ENCODE results near the gene CFAP74.

CFAP74 gene

DNA sequence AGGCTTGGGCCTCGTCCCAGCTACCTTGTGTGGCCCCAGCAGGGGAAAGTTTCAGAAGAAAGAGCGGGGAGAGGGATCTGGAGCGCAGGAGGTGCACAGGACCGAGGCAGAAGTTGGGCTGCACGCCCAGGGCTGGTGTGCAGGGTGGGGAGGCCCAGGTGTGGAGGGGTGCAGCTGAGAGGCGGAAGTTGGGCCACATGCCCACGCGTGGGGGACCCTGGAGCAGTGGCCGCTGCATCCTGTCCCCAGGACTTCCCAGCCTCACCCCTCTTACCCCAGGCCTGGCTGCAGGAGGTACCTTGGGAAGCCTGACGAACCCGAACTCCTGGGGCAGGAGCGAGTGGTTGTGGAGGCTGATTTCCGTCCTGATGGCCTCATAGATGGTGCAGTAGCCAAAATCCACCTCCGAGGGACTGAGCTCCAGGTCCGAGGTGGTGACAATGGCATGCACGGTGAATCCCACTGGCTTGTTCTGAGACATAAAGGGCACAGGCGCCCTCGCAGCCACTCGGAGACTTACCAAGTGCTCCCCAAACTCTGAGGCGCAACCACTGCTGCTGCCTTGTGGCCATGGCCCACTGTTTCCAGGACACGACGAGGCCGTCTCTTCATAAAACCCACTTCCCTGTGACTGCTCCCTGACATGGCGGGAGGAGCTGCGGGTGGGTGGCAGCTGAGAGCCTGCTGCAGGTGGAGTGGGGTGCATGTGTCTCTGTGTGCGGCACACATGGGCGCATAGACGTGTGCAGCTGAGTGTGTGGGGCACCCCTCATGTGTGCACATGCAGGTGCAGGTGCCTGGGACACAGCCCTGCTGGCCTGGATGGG lies 64.1 kb downstream of the CFAP74 start:
- TF ChIP-seq GATA2 (IDR thresholded peaks at IDR 0.05; ENCODE audit: low read depth, low read length) = no peak
- no peak for TF ChIP-seq GATA3 (IDR thresholded peaks at IDR 0.05; ENCODE audit: low read depth, low read length)

DNA sequence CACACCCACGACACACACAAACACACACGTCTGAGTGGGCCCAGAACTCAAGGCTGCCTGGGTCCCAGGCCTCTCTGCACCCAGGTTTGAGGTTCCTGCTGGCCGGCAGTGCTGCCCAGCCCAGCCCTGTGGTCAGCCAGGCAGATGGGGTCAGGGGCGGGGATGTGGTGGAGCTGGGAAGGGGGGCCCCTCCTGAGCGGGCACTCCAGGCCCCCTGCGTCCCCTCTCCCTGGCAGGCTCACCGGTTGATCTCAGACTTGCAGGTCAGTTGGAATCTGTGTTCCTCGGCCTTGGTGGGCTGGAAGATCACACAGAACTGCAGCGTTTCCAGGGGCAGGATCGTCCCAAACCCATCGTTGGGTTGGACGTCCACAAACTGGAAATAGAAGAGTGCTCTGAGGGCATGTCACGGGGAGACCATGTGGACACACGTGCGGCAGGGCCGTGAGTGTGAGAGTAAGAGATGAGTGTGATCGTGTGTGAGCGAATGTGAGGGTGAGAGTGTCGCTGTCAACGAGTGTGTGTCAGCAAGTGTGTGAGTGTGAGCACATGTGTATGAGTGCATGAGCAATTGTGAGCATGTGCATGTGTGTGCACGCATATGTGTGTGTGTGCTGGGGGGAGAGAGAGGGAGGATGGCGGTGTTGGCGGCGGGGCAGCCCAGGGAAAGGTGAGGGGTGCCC lies 64.8 kb downstream of the CFAP74 start:
- no peak for TF ChIP-seq GATA3 (IDR thresholded peaks at IDR 0.05; ENCODE audit: low read depth, low read length)

DNA sequence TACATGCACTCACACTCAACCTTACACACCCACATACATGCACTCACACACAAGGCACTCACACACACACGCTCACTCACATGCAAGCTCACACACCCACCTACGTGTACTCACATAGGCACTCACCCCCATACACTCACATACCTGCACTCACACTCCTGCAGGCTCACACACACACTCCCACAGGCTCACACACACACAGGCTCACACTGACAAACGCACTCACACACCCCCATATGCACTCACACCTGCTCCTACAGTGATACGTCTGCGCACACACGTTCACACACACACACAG lies 65.4 kb downstream of the CFAP74 start:
- TF ChIP-seq GATA3 (IDR thresholded peaks at IDR 0.05; ENCODE audit: low read depth, low read length) (no peak), GATA2 (IDR thresholded peaks at IDR 0.05; ENCODE audit: low read depth, low read length) (no peak)

DNA sequence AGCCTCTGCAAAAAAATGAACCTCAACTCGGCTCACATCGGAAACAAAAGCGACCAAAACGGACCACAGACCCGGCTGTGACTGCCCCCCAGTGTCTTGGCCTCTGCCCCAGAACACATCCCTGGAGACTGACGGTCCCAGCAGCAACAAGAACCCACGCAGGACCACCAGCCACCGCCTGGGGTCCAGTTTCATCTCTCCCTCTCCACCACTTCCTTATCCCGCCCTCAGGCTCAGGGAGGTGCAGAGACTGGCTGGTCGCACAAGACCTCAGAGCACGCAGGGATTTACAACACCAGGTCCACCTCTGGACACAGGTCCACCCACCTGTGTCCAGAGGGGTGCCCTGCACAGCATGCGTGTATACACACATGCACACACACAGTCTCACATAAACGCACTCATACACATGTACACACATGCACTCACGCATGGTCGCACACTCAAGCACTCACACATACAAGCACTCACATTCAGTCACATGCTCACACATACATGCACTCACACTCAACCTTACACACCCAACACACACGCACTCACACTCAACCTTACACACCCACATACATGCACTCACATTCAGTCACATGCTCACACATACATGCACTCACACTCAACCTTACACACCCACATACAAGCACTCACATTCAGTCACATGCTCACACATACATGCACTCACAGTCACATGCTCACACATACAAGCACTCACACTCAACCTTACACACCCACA lies 65.9 kb downstream of the CFAP74 start:
- no peak for TF ChIP-seq GATA2 (IDR thresholded peaks at IDR 0.05; ENCODE audit: low read depth, low read length)

DNA sequence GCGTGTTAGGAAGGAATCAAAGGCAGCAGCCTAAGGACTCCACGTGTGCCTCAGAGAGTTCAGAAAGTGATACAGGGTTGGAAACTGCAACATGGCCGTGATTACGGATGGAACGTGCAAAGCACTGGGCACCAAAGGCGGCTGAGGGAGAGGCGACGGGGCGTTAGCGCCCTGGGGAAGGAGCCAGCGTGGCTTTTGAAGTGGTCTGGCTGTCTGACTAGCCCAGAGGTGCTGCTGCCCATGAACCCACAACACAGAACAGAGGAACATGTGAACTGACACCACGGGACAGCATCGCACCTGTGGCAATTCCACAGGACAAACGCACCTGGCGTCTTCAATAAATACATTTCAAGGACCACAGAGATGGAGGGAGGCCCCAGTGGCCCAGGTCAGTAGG lies 66.5 kb downstream of the CFAP74 start:
- TF ChIP-seq GATA2 (IDR thresholded peaks at IDR 0.05; ENCODE audit: low read depth, low read length) (no peak), GATA3 (IDR thresholded peaks at IDR 0.05; ENCODE audit: low read depth, low read length) (no peak)

DNA sequence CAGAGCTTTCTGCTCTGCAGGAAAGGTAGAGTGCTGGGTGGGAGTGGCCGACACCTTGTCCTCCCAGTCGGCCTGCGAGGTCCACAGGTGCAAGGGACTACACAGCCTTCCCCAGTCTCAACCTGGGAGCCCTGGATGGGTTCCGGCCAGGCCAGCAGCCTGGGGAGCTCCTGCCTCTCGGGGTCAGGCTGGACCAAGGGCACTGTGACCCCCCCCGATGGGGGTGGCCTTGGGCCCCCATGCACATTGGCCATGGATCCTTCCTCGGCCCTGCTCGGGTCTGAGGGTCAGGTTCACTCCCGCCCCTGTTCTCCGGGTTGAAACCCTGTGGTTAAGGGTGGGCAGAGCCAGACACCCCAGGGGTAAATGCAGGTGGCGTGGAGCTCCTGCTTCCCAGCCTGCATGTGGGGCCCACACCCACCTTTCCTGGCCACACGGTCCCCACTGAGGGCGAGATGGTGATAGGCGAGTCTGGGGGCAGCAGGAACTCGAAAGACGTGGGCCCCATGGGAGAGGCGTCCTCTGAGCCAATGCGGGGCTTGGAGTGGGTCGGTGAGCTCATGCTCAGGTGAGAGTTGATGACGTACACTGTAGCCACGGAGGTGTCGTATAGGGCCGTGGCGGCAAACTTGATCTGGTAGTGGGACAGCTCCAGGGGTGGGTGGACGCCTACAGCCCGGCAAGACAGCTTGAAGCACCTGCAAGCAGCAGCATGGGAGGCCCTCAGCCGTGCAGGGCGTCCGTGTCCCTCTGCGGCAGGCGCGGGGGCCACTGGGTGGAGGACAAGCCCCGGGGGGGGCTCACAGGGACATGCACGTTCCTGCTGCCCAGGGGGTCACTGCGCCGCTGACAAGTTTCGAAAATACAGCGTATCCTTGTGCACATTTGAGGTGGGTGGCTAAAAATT lies 73.7 kb downstream of the CFAP74 start:
- TF ChIP-seq GATA2 (IDR thresholded peaks at IDR 0.05; ENCODE audit: low read depth, low read length) (no peak), GATA3 (IDR thresholded peaks at IDR 0.05; ENCODE audit: low read depth, low read length) (no peak)

DNA sequence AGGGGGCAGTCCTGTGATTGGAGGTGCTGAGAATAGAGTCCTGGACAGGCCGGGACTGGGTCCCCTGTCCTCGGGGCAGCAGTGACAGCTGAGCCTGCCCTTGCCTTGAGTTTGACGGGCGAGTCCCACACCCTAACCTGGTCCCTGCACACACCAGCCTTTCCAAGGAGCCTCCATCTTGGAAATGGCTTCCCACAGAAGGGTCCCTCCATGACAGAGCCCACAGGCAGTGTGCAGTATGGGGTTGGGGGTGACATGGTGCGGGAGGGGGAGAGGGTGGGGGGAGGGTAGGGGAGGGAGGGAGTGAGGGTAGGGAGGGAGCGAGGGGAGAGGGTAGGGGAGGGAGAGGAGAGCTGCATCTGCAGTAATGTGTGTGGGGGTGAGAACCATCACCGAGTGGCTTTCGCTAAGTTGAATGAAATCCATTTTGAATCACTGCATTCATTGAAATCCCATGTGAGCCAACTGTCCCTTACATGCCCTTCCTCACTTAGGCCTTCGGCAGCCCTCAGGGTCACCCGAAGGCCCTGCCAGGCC lies 74.4 kb downstream of the CFAP74 start:
- no peak for TF ChIP-seq GATA2 (IDR thresholded peaks at IDR 0.05; ENCODE audit: low read depth, low read length)
- no peak for TF ChIP-seq GATA3 (IDR thresholded peaks at IDR 0.05; ENCODE audit: low read depth, low read length)

DNA sequence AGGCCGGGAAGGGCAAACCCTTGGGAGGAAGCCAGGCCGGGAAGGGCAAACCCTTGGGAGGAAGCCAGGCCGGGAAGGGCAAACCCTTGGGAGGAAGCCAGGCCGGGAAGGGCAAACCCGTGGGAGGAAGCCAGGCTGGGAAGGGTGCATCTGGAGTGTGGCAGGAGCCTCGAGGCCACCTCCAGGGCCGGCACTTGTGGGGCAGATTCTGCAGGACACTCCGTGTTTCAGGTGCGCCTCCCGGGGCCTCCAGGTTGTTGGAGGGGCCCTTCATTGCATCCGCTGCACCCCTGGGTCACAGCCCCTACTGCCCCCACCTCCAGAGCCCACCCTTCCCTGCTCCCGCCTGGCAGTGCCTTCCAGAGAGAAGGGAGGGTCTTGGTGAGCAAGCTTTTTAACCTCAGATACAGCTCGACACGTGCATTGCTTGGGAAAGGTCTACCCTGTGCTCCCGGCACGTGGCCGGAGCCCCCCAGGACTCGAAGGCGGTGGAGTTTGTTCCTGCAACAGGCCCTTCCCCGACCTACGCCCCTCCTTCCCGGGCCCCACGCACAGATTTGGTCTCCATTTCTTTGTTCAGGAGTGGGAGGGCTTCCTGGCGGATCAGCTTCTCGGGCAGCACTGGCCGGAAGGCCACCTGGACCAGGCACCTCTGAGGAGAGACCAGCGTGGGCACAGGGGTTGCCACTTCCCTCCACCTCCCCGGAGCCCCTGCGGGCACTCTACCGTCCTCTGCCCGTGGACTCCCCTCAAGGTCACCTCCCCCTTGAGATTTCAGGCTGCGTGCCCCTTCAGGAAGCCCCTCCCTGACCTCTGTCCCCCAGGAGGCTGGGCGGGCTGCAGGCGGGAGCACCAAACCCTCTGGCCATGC lies 75.1 kb downstream of the CFAP74 start:
- TF ChIP-seq GATA2 (IDR thresholded peaks at IDR 0.05; ENCODE audit: low read depth, low read length) (no peak), GATA3 (IDR thresholded peaks at IDR 0.05; ENCODE audit: low read depth, low read length) (no peak)

DNA sequence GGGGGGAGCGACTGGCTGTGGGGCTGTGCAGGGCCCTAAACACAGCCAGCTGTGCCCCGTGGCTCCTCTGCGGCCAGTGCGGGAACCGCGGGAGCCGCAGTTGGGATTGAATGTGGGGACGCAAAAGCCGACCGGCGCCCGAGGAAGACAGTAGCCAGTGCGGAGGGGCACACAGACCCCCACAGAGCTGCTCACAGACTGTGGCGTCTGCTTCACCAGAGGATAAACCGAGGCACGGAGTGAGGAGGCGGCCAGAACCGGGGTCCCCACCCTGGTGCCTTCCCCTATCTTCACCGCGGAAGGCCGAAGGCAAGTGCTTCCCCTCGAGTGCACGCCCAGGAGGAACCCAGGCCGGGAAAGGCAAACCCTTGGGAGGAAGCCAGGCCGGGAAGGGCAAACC lies 75.8 kb downstream of the CFAP74 start:
- TF ChIP-seq GATA2 (IDR thresholded peaks at IDR 0.05; ENCODE audit: low read depth, low read length) (no peak), GATA3 (IDR thresholded peaks at IDR 0.05; ENCODE audit: low read depth, low read length) (no peak)

DNA sequence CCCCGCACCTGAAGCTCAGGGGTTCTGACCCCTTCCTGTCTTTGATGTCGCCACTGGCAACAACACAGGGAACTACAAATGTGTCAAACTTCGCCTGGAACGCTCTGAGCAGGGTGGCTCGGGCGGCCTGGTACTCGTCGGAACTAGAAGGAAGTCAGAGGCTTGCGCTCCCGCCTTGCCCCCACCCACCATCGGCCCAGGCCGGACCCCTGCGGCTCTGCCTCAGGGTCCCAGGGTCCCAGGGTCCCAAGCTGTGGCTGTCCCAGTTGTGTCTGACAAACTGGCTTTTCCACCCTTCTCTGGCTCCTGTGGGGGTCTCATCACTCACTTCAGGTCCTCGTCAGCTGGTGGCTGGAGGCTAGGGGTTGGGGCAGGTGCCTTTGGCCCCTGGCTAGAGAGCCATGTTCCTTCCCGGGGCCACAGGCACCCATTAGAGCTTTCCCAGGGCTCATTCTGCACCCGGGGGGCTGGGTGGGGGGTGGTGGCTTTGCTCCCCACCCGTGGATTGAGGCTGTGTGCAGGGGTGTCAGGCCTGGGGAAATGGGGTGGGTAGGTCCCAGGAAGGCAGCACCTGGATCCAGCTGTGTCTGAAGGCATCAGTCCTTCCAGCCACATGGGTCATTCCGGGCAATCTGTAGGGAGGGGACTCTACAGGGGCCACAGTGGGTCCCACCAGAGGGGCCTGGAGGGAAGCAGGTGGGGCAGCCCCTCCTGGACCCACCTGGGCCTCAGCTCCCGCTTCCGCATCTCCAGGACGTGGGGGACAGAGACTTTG lies 76.5 kb downstream of the CFAP74 start:
- TF ChIP-seq GATA2 (IDR thresholded peaks at IDR 0.05; ENCODE audit: low read depth, low read length) = no peak
- no peak for TF ChIP-seq GATA3 (IDR thresholded peaks at IDR 0.05; ENCODE audit: low read depth, low read length)

DNA sequence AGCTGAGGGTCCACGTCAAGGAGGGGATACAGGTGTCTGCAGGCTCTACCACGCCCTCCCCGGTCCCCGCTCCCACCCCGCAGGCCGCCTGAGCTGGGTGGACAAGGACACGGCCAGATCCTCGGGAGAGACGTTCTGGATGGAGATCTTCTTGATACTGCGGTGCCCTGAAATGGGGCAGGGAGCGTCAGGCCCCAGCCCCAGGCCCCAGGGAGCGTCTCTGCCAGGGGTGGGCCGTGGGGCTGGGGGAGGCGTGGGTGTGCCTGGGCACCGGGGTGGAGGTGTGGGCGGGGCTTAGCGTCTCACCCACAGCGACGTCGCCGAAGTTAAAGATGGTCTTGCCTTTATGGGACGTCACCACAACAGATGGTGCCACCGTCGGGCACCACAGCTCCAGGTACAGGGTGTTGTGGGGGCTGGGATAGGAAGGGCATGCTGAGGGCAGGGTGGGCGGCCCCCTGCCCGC lies 77.2 kb downstream of the CFAP74 start:
- TF ChIP-seq GATA3 (IDR thresholded peaks at IDR 0.05; ENCODE audit: low read depth, low read length) (no peak), GATA2 (IDR thresholded peaks at IDR 0.05; ENCODE audit: low read depth, low read length) (no peak)
